Renal cortex interstitium (tissue), 15 donors: ENCODE results near the gene RASSF10. TPM values are rescaled to one million over a fixed set of nuclear protein-coding genes. Genes with fewer than 3 reads are reported as not detected.

Source experiments
- DNase-seq, 11 donors: peaks; one replicate each; pipeline ENCODE4 v3.0.0-alpha.2; 2013; ENCODE audit warnings: low read depth in 9 of 11, low spot score in 4 of 11; ENCODE audit errors: extremely low read depth in 1 of 11
- long read RNA-seq, 16 experiments: transcript quantifications; one replicate each; lab custom pipeline, GENCODE V29; 2026
- polyA plus RNA-seq, 3 donors: library from polyadenylated mRNA; unstranded; fragments of 120-200 nt; gene quantifications; one replicate each; pipeline ENCODE4 v1.2.1, GENCODE V29; 2013; ENCODE audit not compliant: insufficient read length in 3 of 3

Gene RASSF10
- 10 to 100 TPM; 23.2 to 31.5 (median 24.0) TPM for polyA plus RNA-seq
- long read RNA-seq, donor 1, transcript RASSF10-201 (1 exons, 2,530 nt), result major isoform, 18 of 18 reads
- long read RNA-seq, donor 1, partial matches to known transcripts, result 0 of 18 reads
- long read RNA-seq, donor 1, other reads (novel, unspliced or antisense), result 0 of 18 reads
- long read RNA-seq, donor 2, transcript RASSF10-201 (1 exons, 2,530 nt), result major isoform, 18 of 18 reads
- long read RNA-seq, donor 2, partial matches to known transcripts, result 0 of 18 reads
- long read RNA-seq, donor 2, other reads (novel, unspliced or antisense), result 0 of 18 reads
- long read RNA-seq, donor 3, transcript RASSF10-201 (1 exons, 2,530 nt), result major isoform, 25 of 25 reads
- long read RNA-seq, donor 3, partial matches to known transcripts, result 0 of 25 reads
- long read RNA-seq, donor 3, other reads (novel, unspliced or antisense), result 0 of 25 reads
- long read RNA-seq, donor 4, transcript RASSF10-201 (1 exons, 2,530 nt), result major isoform, 15 of 15 reads
- long read RNA-seq, donor 4, partial matches to known transcripts, result 0 of 15 reads
- long read RNA-seq, donor 4, other reads (novel, unspliced or antisense), result 0 of 15 reads
- long read RNA-seq, donor 5, result 0 reads
- long read RNA-seq, donor 6, transcript RASSF10-201 (1 exons, 2,530 nt), result major isoform, 24 of 24 reads
- long read RNA-seq, donor 6, partial matches to known transcripts, result 0 of 24 reads
- long read RNA-seq, donor 6, other reads (novel, unspliced or antisense), result 0 of 24 reads
- long read RNA-seq, donor 7, transcript RASSF10-201 (1 exons, 2,530 nt), result major isoform, 16 of 16 reads
- long read RNA-seq, donor 7, partial matches to known transcripts, result 0 of 16 reads
- long read RNA-seq, donor 7, other reads (novel, unspliced or antisense), result 0 of 16 reads
- long read RNA-seq, donor 8, transcript RASSF10-201 (1 exons, 2,530 nt), result major isoform, 32 of 32 reads
- long read RNA-seq, donor 8, partial matches to known transcripts, result 0 of 32 reads
- long read RNA-seq, donor 8, other reads (novel, unspliced or antisense), result 0 of 32 reads
- long read RNA-seq, donor 9, transcript RASSF10-201 (1 exons, 2,530 nt), result major isoform, 30 of 30 reads
- long read RNA-seq, donor 9, partial matches to known transcripts, result 0 of 30 reads
- long read RNA-seq, donor 9, other reads (novel, unspliced or antisense), result 0 of 30 reads
- long read RNA-seq, donor 10, transcript RASSF10-201 (1 exons, 2,530 nt), result major isoform, 20 of 20 reads
- long read RNA-seq, donor 10, partial matches to known transcripts, result 0 of 20 reads
- long read RNA-seq, donor 10, other reads (novel, unspliced or antisense), result 0 of 20 reads
- long read RNA-seq, donor 11, transcript RASSF10-201 (1 exons, 2,530 nt), result major isoform, 17 of 17 reads
- long read RNA-seq, donor 11, partial matches to known transcripts, result 0 of 17 reads
- long read RNA-seq, donor 11, other reads (novel, unspliced or antisense), result 0 of 17 reads
- long read RNA-seq, donor 12, transcript RASSF10-201 (1 exons, 2,530 nt), result major isoform, 7 of 7 reads
- long read RNA-seq, donor 12, partial matches to known transcripts, result 0 of 7 reads
- long read RNA-seq, donor 12, other reads (novel, unspliced or antisense), result 0 of 7 reads
- long read RNA-seq, donor 13, result 0 reads
- long read RNA-seq, donor 14, transcript RASSF10-201 (1 exons, 2,530 nt), result major isoform, 14 of 14 reads
- long read RNA-seq, donor 14, partial matches to known transcripts, result 0 of 14 reads
- long read RNA-seq, donor 14, other reads (novel, unspliced or antisense), result 0 of 14 reads
- long read RNA-seq, donor 15, transcript RASSF10-201 (1 exons, 2,530 nt), result major isoform, 10 of 10 reads
- long read RNA-seq, donor 15, partial matches to known transcripts, result 0 of 10 reads
- long read RNA-seq, donor 15, other reads (novel, unspliced or antisense), result 0 of 10 reads
- long read RNA-seq, donor 16, transcript RASSF10-201 (1 exons, 2,530 nt), result major isoform, 67 of 67 reads
- long read RNA-seq, donor 16, partial matches to known transcripts, result 0 of 67 reads
- long read RNA-seq, donor 16, other reads (novel, unspliced or antisense), result 0 of 67 reads

DNA sequence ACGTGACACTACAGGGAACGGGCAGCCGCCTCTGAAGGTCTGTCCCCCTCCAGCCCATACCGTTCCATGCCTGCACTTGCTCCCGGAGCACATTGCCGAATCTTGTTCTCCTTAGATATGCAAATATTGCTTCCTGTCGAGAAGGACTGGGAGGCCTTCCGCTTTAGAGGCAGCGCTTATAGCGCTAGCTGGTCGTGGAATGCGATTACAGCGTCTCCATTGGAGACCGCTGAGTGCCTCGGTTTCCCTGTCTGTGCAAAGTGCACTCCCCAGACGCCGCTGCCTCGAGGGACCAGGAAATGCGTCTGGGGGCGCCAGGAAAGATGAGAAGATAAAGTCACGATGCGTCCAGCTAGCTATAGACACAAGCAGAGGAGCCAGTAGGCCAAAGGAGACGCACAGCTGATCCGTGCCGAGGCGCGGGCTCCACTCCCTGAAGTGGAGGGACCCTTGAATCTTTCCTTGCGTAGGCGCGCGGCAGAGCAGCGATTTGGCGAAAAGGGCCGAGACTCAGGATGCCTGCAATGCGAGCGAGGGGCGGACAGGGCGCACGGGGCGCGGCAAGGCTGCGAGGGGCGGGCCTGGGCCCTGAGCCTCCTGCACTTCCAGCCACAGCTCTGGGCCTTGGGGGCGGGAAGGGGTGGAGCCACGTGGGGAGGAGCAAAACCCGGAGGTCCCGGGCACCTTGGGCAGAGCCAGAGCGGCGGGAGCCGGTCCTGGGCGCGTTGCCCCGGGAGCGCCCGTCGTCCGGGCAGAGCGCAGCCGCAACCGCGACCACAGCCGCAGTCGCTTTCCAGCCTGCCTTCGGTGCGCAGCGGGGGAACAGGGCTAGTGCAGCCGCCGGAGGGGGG, at the start of gene RASSF10:
Gene RASSF10, plus strand, starts transcription at position 692 of the 851 bp plus-strand sequence. CDS start 261 bp downstream, outside the sequence.
- DNase-seq, result peak in 8 of 11 donors; percentile 80 to 91 (median 84)

DNA sequence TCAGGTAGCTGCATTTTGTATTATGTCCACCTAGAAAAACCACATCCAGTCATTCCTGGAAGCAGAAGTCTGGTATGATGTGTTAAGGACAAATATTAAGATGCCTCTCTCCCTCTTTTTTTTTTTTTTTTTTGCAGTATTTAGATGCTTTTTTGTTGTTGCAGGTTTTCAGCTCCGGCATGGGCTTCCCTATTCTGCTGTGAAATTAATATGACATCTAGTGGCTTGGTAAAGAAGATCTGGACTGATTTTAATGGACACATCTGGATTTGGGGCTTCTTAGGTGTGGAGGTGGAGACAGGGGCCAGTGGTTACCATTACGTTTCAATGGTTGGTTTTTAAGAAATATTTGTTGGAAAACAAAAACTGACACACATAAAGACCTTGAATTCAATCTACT, 47.5 kb upstream of the RASSF10 start:
- DNase-seq, result no peak

DNA sequence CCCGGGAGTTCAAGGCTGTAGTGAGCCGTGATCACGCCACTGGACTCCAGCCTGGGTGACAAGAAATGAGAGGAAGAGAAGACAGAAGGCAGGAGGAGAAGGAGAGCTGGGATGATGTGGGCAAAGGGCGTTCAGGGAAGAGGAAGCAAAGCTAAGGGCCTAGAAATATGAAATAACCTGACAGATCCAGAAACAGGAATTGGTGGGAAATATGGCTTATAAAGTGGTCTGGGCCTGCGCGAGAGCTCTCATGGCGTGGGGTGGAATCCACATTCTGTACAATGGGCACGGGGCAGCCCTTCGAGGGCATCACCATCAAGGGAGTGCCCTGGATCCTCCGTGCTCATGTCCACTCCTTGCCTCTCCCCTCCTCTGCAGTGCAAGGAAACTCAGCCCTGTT, 46.8 kb upstream of the RASSF10 start:
- DNase-seq, result no peak

DNA sequence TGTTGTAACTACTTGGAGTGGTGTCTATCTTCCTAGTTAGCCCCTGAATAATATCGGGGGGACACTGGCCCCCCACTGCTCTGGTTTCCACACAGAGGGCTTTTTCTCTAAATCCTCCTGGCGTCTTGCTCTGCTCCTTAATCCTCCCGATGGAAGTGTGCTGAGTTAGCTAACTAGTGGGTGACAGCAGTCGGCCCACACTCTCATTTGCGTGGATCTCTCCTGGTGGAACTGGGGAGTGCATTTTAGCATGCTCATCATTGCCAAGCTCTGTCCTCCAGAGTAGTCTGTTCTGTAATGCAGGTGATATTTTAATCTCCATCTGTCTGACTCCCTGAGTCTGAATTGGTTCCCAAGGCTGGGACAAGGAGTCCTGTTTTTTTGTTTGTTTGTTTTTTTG, 46.1 kb upstream of the RASSF10 start:
- DNase-seq, result no peak

DNA sequence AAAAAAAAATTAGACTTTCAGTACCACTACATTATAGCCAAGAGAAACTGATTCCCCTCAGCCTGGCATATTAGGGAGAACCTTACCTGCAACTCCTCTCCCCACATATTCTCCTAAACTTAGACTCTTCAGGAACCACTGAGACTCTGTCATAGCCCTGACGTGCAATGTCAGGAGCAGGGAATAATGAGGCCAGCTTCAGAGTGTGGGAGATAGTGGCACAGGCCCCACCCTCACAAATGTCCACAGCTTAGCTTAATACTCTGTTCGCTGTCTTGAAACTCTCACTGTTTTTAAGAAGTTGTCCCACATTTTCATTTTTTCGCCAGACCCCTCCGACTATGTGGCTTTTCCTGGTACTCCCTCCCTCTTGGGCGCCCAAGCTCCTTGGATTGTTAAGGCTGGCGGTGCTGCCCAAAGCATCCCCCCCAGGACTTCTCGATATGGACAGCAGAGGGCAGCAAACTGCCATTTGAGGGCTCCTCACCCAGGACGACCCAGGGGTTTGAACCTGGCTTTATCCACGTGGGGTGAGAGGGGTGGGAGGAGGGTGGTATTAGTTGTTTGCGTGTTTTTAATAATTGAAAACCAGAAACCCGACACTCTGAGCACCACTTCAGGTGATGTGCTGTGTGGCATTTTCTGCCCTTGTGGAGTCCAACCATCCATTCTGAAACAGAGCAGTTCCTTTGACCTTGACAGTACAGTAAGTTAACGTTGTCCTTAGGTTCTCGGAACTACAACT, 45.2 kb upstream of the RASSF10 start:
- peak in 9 of 11 donors; percentile 56 to 70 (median 62) for DNase-seq

DNA sequence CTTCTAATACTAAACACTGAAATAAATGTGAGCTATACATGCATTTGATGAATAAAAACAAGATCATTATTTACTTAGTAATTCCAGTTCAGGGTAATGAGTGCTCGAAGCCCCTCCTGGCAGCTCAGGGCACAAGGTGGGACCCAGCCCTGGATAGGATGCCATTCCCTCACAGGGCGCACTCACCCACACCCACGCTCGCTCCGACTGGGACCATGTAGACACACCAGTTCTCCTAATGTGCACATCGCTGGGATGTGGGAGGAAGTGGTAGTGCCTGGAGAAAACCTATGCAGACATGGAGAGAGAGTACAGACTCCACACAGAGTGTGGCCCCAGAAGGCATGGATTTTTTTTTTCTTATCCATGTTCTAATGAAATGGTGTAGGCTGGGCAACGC, 44.5 kb upstream of the RASSF10 start:
- DNase-seq, result no peak

DNA sequence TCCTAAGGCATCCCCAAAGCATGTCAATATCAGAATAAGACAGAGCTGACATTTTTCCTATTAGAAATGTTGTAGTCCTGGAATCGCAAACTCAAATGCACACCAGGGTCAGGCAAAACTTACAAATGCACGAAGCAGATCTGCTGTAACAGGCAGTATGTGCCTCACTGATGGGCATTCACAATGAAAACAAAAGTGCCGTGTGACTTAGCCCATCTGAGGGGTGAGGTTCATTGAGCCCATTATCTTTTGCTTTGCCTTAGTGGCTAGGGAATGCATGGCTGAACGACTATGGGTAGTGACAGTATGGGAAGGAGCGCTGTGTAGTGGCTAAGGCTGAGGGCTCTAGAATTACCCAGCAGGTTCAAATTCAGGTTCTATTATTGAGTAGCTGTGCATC, 43.1 kb upstream of the RASSF10 start:
- DNase-seq, result no peak

DNA sequence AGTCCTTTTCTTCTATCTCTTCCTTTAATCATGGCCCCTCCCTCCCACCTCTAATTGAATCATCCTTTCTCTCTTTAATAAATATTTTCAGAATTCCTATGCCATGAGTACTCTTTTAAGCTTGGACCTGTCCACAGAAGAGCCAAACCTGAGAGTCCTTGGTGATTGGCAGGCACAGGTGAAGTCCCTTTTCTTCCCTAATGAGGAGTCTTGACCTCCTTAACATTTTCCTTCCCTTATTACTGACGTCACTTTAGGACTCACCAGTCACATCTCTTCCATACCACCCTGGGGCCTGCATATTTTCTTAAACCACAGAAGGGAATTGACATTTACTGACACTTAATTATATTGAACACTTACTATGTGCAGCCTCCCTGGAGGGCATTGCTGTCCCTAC, 41.0 kb upstream of the RASSF10 start:
- DNase-seq, result no peak

DNA sequence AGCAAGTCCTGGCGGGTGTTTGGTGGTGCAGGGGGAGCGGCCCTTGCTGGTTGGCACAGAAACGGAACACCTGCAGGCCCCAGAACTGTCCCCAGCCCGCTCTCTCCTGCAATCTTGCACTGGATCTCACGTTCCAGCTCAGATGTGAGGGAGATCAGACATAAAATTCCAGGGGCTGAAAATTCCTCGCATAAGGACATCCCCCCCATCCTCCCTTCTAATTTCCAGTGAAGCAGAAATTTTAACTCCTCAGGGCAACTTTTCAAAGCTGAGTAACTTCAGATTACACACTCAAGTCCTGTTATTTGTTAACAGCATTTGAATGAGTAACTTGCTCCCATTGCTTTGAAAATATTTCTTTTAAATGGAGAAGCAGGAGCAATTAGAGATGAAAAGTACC, 40.3 kb upstream of the RASSF10 start:
- DNase-seq, result peak in 5 of 11 donors; percentile 46 to 78 (median 74)

DNA sequence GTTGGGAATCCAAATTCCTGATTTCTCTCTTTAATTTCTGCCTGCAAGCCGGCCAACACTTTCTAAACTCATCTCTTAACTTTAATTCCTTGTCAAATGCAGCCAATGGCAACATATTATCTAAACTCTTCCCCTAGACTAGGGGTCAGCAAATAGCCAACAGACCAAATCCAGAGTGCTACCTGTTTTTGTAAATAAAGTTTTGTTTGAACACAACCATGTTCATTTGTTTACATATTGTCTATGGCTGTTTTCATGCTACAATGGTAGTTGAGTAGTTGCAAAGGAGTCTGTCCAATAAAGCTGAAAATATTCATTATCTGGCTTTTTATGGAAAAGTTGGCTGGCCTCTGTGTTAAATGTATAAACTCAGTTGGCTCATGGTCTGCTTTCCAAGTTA, 37.2 kb upstream of the RASSF10 start:
- DNase-seq, result no peak

DNA sequence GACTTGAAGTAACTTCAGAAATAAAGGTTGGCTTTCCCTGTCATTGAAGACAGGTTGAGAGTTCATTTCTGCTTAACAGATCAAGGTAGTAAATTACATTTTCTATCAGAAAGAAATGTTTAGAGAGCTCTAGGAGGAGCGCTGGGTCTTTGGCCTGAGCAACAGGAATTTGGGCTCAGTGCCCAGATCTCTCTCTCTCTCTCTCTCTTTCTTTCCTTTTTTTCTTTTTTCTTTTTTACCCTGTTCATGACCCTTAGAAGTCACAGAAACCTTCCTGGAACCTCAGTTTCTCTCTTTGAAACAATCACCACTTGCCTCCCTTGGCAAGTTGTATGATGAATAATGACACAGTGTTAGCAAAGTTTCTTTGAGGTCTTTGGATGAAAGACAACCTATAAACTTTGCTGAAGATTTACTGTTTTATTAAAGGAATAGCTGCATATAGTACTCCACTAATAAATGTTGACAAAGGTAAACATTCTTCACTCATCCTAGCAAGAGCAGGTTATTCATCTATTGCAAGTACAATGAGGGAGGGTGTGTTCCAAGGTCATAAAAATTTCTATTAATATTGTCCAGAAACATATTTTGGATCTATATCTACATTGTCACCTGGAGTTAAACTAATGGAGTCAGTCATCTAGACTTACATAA, 35.5 kb upstream of the RASSF10 start:
- DNase-seq, result peak in 1 of 11 donors; percentile 42

DNA sequence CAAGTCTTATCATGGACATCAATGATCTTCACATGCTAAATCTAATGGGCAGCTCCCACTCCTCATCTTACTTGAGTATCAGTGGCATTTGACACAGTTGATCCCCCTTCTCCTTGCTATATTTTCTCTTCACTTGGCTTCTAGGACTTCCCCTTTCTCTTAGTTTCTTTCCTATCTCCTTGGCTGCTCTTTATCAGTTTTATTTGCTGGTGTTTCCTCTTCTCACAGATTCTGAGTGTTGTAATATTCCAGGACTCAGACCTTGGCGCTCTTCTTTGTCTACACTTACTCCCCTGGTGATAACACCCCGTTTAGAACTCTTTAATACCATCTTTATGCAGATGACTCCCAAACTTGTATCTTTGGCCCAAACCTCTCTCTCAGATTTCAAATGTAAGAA, 33.9 kb upstream of the RASSF10 start:
- DNase-seq, result no peak

DNA sequence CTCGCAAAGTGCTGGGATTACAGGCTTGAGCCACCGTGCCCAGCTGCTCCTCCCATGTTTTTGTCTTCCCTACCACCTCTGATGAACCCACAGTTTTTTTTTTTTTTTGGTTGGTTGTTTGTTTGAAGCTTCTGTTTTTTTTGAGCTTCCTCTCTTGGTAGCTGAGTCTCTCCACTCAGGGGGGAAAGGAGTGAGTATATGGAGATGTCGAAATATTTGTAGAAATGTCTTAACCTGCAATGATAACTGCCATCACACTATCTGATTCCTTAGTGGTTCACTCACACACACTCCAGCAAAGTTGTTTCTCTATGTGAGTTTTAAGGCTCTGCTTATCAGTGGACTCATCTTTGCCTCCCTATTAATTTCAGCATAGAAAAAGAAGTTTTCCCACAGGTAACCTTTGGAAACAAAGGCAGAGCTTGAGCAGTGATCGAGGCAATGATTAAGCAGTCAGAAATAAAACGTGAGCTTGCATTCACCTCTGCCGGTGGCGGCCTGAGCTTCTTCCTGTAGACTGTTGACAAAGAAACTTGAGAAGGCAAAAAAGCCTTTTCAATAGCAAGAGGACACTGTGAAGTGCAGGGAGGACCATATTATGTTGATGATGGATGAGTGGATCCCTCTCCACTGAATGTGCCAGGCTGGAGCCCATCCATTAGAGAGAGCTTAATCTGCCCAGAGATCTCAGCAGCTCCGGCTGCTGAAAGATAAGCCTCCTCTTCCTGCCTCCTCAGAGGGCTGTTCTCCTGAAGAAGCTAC, 29.0 kb upstream of the RASSF10 start:
- DNase-seq, result peak in 4 of 11 donors; percentile 71 to 78 (median 76)

DNA sequence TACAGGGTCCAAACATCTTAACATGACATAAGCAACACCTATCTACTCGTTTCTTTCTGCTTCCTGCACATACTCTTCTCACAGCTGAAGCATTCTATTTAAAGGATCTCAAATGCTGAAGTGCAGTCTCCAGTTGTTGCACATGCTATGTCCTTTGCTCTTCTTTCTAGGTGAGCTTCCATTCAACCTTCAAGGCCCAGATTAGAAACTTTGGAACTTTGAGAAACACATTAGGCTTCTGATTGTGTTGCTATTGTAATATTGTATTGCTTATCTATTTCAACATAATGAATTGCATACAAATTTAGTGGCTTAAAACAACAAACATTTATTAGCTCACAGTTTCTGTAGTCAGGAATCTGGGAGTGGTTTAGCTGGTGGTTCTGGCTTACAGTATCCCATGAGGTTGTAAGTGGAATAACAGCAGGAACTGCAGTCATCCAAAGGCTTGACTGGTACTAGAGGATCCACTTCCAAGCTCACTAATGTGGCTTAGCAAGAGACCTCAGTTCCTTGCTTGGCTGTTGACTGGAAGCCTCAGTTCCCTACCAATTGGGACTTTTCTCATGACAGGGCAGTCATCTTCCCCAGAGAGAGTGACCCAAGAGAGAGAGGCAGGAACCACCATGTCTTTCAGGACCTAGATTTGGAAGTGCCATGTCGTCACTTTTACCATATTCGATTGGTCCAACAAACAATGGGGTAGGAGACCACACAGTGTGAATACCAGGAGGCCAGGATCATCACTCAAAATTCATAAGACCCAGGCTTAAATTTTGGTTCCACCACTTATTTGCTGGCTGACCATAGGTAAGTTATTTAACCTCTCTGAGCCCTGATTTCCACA, 27.2 kb upstream of the RASSF10 start:
- DNase-seq, result no peak
